HepG2 (cell line): ENCODE results near the gene NUP62. TPM values are rescaled to one million over a fixed set of nuclear protein-coding genes. Genes with fewer than 3 reads are reported as not detected.

Source experiments
- ATAC-seq: fragments of 200-7000 bp; cut with Tn5 transposase; 3 replicates; pipeline ENCODE4 v1.9.1; 2020; ENCODE audit warnings: mild to moderate bottlenecking, moderate library complexity
- BruUV-seq: library from RNA; stranded (reverse); fragments of 400-500 nt; replicated peaks from 2 replicates; lab custom pipeline; 2021; lab: Mats Ljungman, UMichigan
- CTCF ChIA-PET: fragments of 300-600 bp; formaldehyde crosslinking; extraction: SDS; loops from one replicate; lab custom pipeline; 2021; ENCODE audit warnings: low total read pairs, inconsistent platforms, low intra/inter-chr PET ratio; lab: Yijun Ruan, JAX
- POLR2A ChIA-PET: fragments of 350-600 bp; sonication (Branson Sonifier 250); formaldehyde crosslinking; loops from one replicate; lab custom pipeline; 2020; ENCODE audit warnings: antibody characterized with exemption, inconsistent platforms; lab: Yijun Ruan, JAX
- DNase-seq: peaks from one replicate; pipeline ENCODE4 v3.0.0-alpha.2; 2015; ENCODE audit warnings: low spot score
- FAIRE-seq: peaks from 3 replicates; lab custom pipeline; 2011; peaks lifted over from hg19 to GRCh38; lab: Jason Lieb, UNC
- H2AFZ ChIP-seq: one replicate; pipeline ENCODE4 v1.6.1; 2011; ENCODE audit warnings: low read length, inconsistent platforms
- H3K27ac ChIP-seq: fragments of 300-600 bp; 3 replicates; pipeline ENCODE4 v1.8.0; 2011; ENCODE audit warnings: mixed run types, mild to moderate bottlenecking, mixed read lengths, low read length, inconsistent platforms; ENCODE audit not compliant: insufficient read depth; ENCODE audit errors: extremely low read length
- H3K27me3 ChIP-seq, 2 experiments: fragments of 200-600 bp in 1 of 2; 2 replicates in 1 of 2; 3 replicates in 1 of 2; pipeline versions ENCODE4 v1.6.0 to v1.8.0; 2011; ENCODE audit warnings: low read length in 2 of 2, mild to moderate bottlenecking in 2 of 2, moderate library complexity in 2 of 2, inconsistent platforms in 1 of 2; ENCODE audit not compliant: insufficient read depth in 2 of 2, control insufficient read depth in 1 of 2
- H3K36me3 ChIP-seq, 2 experiments: fragments of 200-600 bp in 1 of 2; replicated peaks in 1 of 2; 2 replicates in 1 of 2; 3 replicates in 1 of 2; pipeline versions ENCODE4 v1.5.1 to v1.8.0; 2011; ENCODE audit warnings: low read length in 2 of 2, inconsistent platforms in 1 of 2; ENCODE audit not compliant: insufficient read depth in 2 of 2, control insufficient read depth in 1 of 2
- H3K4me1 ChIP-seq: 2 replicates; pipeline ENCODE4 v1.5.1; 2012; ENCODE audit warnings: low read length, inconsistent platforms; ENCODE audit not compliant: insufficient read depth
- H3K4me2 ChIP-seq: 2 replicates; pipeline ENCODE4 v1.6.0; 2011; ENCODE audit warnings: low read depth, low read length, inconsistent platforms
- H3K4me3 ChIP-seq, 3 experiments: fragments of 200-600 bp in 1 of 3; sonication (generic), shearing (Covaris generic) in 1 of 3; replicated peaks in 1 of 3; 2 replicates each; pipeline ENCODE4 v1.5.1; 2011 to 2016; ENCODE audit warnings: low read length in 3 of 3, inconsistent platforms in 2 of 3, low read depth in 2 of 3, mild to moderate bottlenecking in 2 of 3, control low read depth in 1 of 3, mixed read lengths in 1 of 3; ENCODE audit not compliant: insufficient read depth in 1 of 3
- H3K79me2 ChIP-seq: one replicate; pipeline ENCODE4 v1.6.1; 2011; ENCODE audit warnings: low read length, inconsistent platforms; ENCODE audit not compliant: insufficient read depth
- H3K9ac ChIP-seq: 2 replicates; pipeline ENCODE4 v1.6.0; 2011; ENCODE audit warnings: mild to moderate bottlenecking, low read depth, low read length, inconsistent platforms; ENCODE audit not compliant: insufficient read depth
- H3K9me3 ChIP-seq: 2 replicates; pipeline ENCODE4 v1.5.1; 2012; ENCODE audit warnings: mild to moderate bottlenecking, low read length
- H4K20me1 ChIP-seq: 2 replicates; pipeline ENCODE4 v1.6.0; 2011; ENCODE audit warnings: inconsistent platforms, mild to moderate bottlenecking, low read length, moderate library complexity; ENCODE audit not compliant: insufficient read depth
- CHD4 ChIP-seq: fragments of 200-600 bp; sonication (generic); IDR thresholded peaks from 2 replicates; pipeline ENCODE4 v1.7.0; 2017; ENCODE audit warnings: mild to moderate bottlenecking, low read length, borderline replicate concordance
- DDIT3 ChIP-seq: sonication (generic); formaldehyde crosslinking; IDR thresholded peaks from 2 replicates; pipeline ENCODE4 v1.4.0; 2020; ENCODE audit warnings: mild to moderate bottlenecking, missing genetic modification reagents
- DMTF1 ChIP-seq: sonication (generic); formaldehyde crosslinking; IDR thresholded peaks from 2 replicates; pipeline ENCODE4 v1.4.0; 2020; ENCODE audit warnings: mild to moderate bottlenecking, missing genetic modification reagents
- PITX1 ChIP-seq: sonication (generic); formaldehyde crosslinking; IDR thresholded peaks from 2 replicates; pipeline ENCODE4 v1.5.1; 2020; ENCODE audit warnings: mild to moderate bottlenecking, missing genetic modification reagents
- TARDBP ChIP-seq: sonication (generic); formaldehyde crosslinking; IDR thresholded peaks from 2 replicates; pipeline ENCODE4 v1.8.0; 2022; ENCODE audit warnings: mild to moderate bottlenecking, missing genetic modification reagents
- ZNF264 ChIP-seq: sonication (generic); formaldehyde crosslinking; IDR thresholded peaks from 2 replicates; pipeline ENCODE4 v1.4.0; 2020; ENCODE audit warnings: missing genetic modification reagents
- ZNF572 ChIP-seq: sonication (generic); formaldehyde crosslinking; IDR thresholded peaks from 2 replicates; pipeline ENCODE4 v1.5.1; 2020; ENCODE audit warnings: mild to moderate bottlenecking, missing genetic modification reagents
- WGBS: methylation state at CpG from one replicate; pipeline ENCODE4 v1.1.6; 2017; ENCODE audit warnings: low lambda C conversion rate; 5-methylcytosine and 5-hydroxymethylcytosine counted together
- in situ Hi-C: cut with HindIII; loops from 2 replicates; pipeline ENCODE4 v1.10.0; 2017; ENCODE audit warnings: low pct_unique_long_range_greater_than_20kb; ENCODE audit not compliant: extremely low pct_ligation_motif_present
- intact Hi-C: fragments of 100-400 bp; cut with micrococcal nuclease; formaldehyde crosslinking; loops from one replicate; pipeline ENCODE4 v1.10.0; 2022; ENCODE audit not compliant: unreplicated experiment
- polyA plus RNA-seq, 8 experiments: library from polyadenylated mRNA; depleted of rRNA in 3 of 8; stranded (reverse) in 7 of 8; unstranded in 1 of 8; fragments of >200 nt; fragmentation: Illumina TruSeq in 4 of 8; extraction: Trizol in 4 of 8; gene quantifications; 2 replicates each; pipeline versions ENCODE4 v1.2.1 to v1.2.3, GENCODE V29; 2011 to 2016; ENCODE audit warnings: low read depth in 4 of 8, missing spikeins in 1 of 8, mixed read lengths in 1 of 8; ENCODE audit not compliant: insufficient read depth in 1 of 8
- total RNA-seq, 5 experiments: library from RNA; depleted of rRNA; stranded (reverse); fragments of >200 nt; fragmentation: Illumina TruSeq; extraction: Trizol; gene quantifications; 2 replicates each; pipeline ENCODE4 v1.2.3, GENCODE V29; 2016; ENCODE audit warnings: low read depth in 1 of 5
- TF ChIP-seq, protein P1 (sequence below): sonication (generic); formaldehyde crosslinking; IDR thresholded peaks from 2 replicates; pipeline ENCODE4 v1.4.0; 2020; ENCODE audit warnings: missing genetic modification reagents

The NUP62 gene
- total and polyA plus RNA-seq, 2 of the 13 experiments (the other 11 are each of a cell fraction or from before 2014, with no cell fraction given) = 16.5 to 41.5 TPM

- TF ChIP-seq DMTF1 (CRISPR knock-in tag) = no peak
- TF ChIP-seq DDIT3 = no peak
- no peak for TF ChIP-seq ZNF572 (CRISPR knock-in tag)
- TF ChIP-seq PITX1 (CRISPR knock-in tag) = no peak
These were observed 4.3 kb upstream of the NUP62 start (continued) for GRCh38 chr19:49933643-49934042.

DNA sequence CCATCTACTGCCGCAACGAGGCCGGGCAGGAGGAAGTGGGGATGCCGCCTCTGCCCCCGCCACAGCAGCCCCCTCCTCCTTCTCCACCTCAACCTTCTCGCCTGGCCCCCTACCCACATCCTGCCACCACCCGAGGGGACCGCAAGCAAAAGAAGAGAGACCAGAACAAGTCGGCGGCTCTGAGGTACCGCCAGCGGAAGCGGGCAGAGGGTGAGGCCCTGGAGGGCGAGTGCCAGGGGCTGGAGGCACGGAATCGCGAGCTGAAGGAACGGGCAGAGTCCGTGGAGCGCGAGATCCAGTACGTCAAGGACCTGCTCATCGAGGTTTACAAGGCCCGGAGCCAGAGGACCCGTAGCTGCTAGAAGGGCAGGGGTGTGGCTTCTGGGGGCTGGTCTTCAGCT is 3.4 kb upstream of the NUP62 start:
- H3K4me1 ChIP-seq = peaks cover 18% of the 10 kb centered on the region
- FAIRE-seq (no peak), ATAC-seq (no peak), DNase-seq (no peak)
- H3K4me2 ChIP-seq = no peak overlapping the region
- no peak overlapping the region for H2AFZ ChIP-seq
- H4K20me1 ChIP-seq = no peaks in the 10 kb centered on the region
- CTCF ChIA-PET = no interaction called here
- H3K27ac ChIP-seq = no peak overlapping the region
- H3K4me3 ChIP-seq = no peak overlapping the region
- H3K27me3 ChIP-seq = no peaks in the 10 kb centered on the region; a peak in 1 of 5 replicates
- H3K9ac ChIP-seq = no peak overlapping the region
- no peaks in the 10 kb centered on the region for H3K9me3 ChIP-seq
- in situ Hi-C loops (no loop called here), intact Hi-C loops (no loop called here)
- H3K36me3 ChIP-seq = peaks cover 1 to 6% of the 10 kb centered on the region in 2 experiments; a peak in 3 of 5 replicates
- POLR2A ChIA-PET = no interaction called here
- BruUV-seq = no TSS peak
- TF ChIP-seq CHD4 (no peak), TARDBP (CRISPR knock-in tag) (no peak), ZNF264 (no peak)
- TF ChIP-seq, protein P1, sequence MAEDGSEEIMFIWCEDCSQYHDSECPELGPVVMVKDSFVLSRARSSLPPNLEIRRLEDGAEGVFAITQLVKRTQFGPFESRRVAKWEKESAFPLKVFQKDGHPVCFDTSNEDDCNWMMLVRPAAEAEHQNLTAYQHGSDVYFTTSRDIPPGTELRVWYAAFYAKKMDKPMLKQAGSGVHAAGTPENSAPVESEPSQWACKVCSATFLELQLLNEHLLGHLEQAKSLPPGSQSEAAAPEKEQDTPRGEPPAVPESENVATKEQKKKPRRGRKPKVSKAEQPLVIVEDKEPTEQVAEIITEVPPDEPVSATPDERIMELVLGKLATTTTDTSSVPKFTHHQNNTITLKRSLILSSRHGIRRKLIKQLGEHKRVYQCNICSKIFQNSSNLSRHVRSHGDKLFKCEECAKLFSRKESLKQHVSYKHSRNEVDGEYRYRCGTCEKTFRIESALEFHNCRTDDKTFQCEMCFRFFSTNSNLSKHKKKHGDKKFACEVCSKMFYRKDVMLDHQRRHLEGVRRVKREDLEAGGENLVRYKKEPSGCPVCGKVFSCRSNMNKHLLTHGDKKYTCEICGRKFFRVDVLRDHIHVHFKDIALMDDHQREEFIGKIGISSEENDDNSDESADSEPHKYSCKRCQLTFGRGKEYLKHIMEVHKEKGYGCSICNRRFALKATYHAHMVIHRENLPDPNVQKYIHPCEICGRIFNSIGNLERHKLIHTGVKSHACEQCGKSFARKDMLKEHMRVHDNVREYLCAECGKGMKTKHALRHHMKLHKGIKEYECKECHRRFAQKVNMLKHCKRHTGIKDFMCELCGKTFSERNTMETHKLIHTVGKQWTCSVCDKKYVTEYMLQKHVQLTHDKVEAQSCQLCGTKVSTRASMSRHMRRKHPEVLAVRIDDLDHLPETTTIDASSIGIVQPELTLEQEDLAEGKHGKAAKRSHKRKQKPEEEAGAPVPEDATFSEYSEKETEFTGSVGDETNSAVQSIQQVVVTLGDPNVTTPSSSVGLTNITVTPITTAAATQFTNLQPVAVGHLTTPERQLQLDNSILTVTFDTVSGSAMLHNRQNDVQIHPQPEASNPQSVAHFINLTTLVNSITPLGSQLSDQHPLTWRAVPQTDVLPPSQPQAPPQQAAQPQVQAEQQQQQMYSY (CRISPR knock-in tag) = no peak
- TF ChIP-seq, all 625 proteins: peak for 0
- H3K79me2 ChIP-seq = peaks cover 13% of the 10 kb centered on the region
- WGBS = 95% methylated on average over 23 of the region's 25 CpGs
